Smooth muscle cell (in vitro differentiated cells): ENCODE results near the gene MINDY1. TPM values are rescaled to one million over a fixed set of nuclear protein-coding genes. Genes with fewer than 3 reads are reported as not detected.

Experiments used
- DNase-seq: peaks from one replicate; lab custom pipeline; 2025; ENCODE audit not compliant: unreplicated experiment; lab: John Stamatoyannopoulos, UW
- H2AFZ ChIP-seq: fragments of 200-600 bp; sonication (generic); 2 replicates; pipeline ENCODE4 v1.6.0; 2016; ENCODE audit warnings: antibody characterized with exemption, low read depth, mild to moderate bottlenecking
- H3F3A ChIP-seq: fragments of 200-600 bp; sonication (generic); 2 replicates; pipeline ENCODE4 v1.6.0; 2017; ENCODE audit warnings: antibody characterized with exemption, low read depth
- H3K27ac ChIP-seq: fragments of 200-600 bp; sonication (generic); 2 replicates; pipeline ENCODE4 v1.5.1; 2016; ENCODE audit warnings: low read depth, mild to moderate bottlenecking
- H3K27me3 ChIP-seq: fragments of 200-600 bp; sonication (generic); 2 replicates; pipeline ENCODE4 v1.6.1; 2016; ENCODE audit warnings: low read depth, mild to moderate bottlenecking
- H3K36me3 ChIP-seq: fragments of 200-600 bp; sonication (generic); 2 replicates; pipeline ENCODE4 v1.5.1; 2016; ENCODE audit warnings: low read depth
- H3K4me1 ChIP-seq: fragments of 200-600 bp; sonication (generic); 2 replicates; pipeline ENCODE4 v1.5.1; 2016; ENCODE audit warnings: low read depth
- H3K4me2 ChIP-seq: fragments of 200-600 bp; sonication (generic); 2 replicates; pipeline ENCODE4 v1.6.0; 2016; ENCODE audit warnings: mild to moderate bottlenecking
- H3K4me3 ChIP-seq: fragments of 200-600 bp; sonication (generic); 2 replicates; pipeline ENCODE4 v1.5.1; 2016; ENCODE audit warnings: mild to moderate bottlenecking
- H3K79me2 ChIP-seq: fragments of 200-600 bp; sonication (generic); 2 replicates; pipeline ENCODE4 v1.6.0; 2016; ENCODE audit warnings: low read depth, mild to moderate bottlenecking
- H3K9ac ChIP-seq: fragments of 200-600 bp; sonication (generic); 2 replicates; pipeline ENCODE4 v1.6.0; 2016; ENCODE audit warnings: low read depth
- H3K9me3 ChIP-seq: fragments of 200-600 bp; sonication (generic); replicated peaks from 2 replicates; pipeline ENCODE4 v1.5.1; 2016; ENCODE audit warnings: low read depth
- H4K20me1 ChIP-seq: fragments of 200-600 bp; sonication (generic); 2 replicates; pipeline ENCODE4 v1.6.0; 2016; ENCODE audit warnings: low read depth
- WGBS: methylation state at CpG from one replicate; pipeline ENCODE4 v1.1.7; 2016; ENCODE audit warnings: low lambda C conversion rate; 5-methylcytosine and 5-hydroxymethylcytosine counted together
- polyA plus RNA-seq: library from polyadenylated mRNA; unstranded; fragments of >200 nt; fragmentation: Nextera tagmentation; extraction: Ambion mirVana; gene quantifications from 2 replicates; pipeline ENCODE4 v1.2.1, GENCODE V29; 2016
- total RNA-seq: library from RNA; depleted of rRNA; stranded (reverse); fragments of >200 nt; gene quantifications from 2 replicates; pipeline ENCODE4 v1.2.3, GENCODE V29; 2014
- TF ChIP-seq, protein P1 (sequence below): fragments of 200-600 bp; sonication (generic); IDR thresholded peaks from 2 replicates; pipeline ENCODE4 v1.5.1; 2017; ENCODE audit warnings: borderline replicate concordance, mild to moderate bottlenecking, antibody characterized with exemption; ENCODE audit not compliant: insufficient read depth, poor library complexity, severe bottlenecking

MINDY1 gene
- total and polyA plus RNA-seq, 2 experiments from 2014 or later: 2.4 to 3.2 TPM

DNA sequence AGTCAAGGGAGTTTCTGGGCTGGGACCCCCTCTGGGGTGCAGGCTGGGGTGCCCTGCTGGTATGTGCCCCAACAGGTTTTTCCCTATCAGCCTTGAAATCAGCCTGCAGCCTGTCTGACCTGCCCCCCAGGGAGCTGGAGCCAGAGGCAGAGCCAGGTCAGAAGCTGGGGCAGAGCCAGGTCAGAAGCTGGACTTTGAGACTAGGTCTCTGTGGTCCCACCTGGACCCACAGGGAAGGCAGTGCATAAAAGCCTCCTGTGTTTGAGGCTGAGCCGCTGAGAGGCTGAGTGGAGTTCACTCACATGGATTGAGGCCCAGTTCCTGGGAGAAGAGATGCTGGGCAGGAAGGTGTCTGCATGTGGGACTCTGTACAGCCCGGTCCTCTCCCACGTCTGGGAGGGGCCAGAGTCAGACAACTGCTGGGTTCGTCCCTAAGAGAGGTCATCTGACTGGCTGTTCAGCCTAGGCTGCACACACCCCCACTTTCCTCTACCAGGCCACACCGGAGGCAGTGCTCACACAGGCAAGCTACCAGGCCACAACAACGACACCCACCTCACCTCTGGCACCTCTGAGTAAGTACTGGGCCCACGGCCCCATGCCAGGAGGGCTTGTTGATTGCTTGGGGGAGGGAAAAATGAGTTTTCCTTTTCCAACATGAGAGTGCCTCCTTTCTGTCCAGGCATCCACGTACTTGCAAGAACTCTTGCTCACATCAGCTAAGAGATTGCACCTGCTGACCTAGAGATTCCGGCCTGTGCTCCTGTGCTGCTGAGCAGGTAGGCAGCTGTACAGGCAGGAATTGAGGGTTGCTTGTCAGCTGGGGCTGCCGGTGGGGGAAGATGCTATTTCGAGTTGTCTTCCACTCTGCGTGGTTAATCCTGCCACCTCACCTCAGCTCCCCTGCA lies 24.6 kb downstream of the MINDY1 start, which contains the start of gene ANXA9:
TSS of gene ANXA9 (plus strand) at position 488 of the 908 bp plus-strand sequence. CDS start 814 bp downstream, outside the sequence.
- Histone ChIP-seq H3K9ac (no peak within 1 kb of the TSS), H3K4me3 (no peak within 1 kb of the TSS), H3K27me3 (no peaks in the 10 kb centered on the region), H3F3A (peaks cover 7% of the 10 kb centered on the region), H3K36me3 (no peaks in the 10 kb centered on the region), H3K4me2 (no peak within 1 kb of the TSS), H3K79me2 (no peaks in the 10 kb centered on the region), H3K4me1 (peaks cover 22% of the 10 kb centered on the region), H3K9me3 (no peaks in the 10 kb centered on the region), H2AFZ (no peak within 1 kb of the TSS), H3K27ac (no peak within 1 kb of the TSS), H4K20me1 (no peaks in the 10 kb centered on the region)
- TF ChIP-seq, protein P1, sequence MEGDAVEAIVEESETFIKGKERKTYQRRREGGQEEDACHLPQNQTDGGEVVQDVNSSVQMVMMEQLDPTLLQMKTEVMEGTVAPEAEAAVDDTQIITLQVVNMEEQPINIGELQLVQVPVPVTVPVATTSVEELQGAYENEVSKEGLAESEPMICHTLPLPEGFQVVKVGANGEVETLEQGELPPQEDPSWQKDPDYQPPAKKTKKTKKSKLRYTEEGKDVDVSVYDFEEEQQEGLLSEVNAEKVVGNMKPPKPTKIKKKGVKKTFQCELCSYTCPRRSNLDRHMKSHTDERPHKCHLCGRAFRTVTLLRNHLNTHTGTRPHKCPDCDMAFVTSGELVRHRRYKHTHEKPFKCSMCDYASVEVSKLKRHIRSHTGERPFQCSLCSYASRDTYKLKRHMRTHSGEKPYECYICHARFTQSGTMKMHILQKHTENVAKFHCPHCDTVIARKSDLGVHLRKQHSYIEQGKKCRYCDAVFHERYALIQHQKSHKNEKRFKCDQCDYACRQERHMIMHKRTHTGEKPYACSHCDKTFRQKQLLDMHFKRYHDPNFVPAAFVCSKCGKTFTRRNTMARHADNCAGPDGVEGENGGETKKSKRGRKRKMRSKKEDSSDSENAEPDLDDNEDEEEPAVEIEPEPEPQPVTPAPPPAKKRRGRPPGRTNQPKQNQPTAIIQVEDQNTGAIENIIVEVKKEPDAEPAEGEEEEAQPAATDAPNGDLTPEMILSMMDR: no peak
- 66% methylated on average over 12 of the region's 12 CpGs for WGBS
- no peak for DNase-seq

DNA sequence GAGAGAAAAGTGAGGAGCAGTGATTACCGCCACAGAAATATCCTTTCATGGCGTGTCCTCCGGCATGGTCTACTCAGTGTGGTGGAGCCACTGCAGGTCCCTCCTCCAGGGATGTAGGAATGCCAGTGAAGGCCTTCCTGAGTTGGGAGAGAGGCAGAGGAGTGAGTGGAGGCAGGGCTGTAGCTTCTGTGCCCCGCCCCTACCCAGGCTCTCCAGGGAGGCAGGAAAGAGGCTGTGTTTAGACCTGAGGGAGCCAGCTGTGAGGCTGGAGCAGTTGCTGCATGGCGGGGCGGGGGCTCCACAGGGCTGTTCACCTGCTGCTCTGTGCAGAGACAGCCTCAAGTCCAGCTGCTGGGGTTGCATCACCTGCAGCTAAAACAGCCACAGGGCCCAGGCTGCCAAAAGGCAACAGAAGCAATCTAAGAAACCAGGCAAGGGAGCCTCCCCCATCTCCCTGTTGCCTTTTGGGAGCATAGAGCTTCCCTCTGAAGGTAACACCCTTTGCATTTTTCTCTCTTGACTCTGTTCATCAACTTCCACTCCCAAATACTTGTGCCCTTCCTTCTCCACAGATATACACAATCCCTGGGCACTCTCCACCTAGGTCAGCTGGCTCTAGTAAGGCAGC lies 25.4 kb downstream of the MINDY1 start:
- no peaks in the 10 kb centered on the region for H3K36me3 ChIP-seq

DNA sequence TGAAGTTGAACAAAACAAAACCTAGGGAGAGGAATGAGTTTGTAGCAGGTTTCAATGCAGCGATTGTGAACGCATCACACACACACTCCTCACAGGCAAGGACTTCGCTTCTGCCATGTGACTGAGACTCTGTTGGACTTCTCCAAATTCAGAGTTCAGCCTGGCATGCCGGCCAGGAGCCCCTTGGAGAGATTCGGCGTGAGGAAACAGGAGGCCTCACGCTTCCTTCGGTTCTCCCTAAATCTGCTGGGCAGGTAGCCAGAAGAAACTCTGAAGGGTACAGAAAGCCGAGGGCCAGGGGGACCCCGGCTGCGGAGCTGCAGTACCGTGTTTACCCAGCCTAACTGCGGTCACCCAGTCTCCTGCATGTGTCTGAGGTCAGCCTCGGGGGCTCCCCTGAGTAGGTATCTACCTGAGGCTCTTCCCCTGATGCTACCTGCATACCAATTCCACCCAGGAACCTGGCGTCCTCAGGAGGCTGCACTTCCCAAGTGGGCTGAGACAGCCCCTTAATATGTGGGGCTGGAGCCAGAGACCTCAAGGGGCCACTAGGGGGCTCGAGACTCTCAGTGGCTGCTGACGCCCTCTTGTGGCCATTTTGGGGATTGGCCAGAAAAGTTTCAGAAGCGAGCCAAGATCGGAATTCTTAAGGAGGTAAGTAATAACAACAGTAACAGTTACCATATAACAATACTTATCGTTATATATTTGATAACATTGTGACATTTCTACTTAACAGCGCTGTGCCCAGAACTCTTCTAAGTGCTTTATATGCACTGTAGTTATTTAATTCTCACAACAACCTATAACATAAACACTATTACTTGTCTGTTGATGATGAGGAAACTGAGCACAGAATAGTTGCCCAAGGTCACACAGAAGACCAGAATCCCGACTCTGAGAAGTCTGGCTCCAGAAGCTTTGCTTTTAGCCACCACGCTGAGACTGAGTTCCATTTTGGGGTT lies 27.3 kb downstream of the MINDY1 start:
- Histone ChIP-seq H2AFZ (peak overlapping the region; percentile 81), H3K36me3 (no peaks in the 10 kb centered on the region), H4K20me1 (no peaks in the 10 kb centered on the region), H3K79me2 (no peaks in the 10 kb centered on the region), H3K4me2 (peak overlapping the region; percentile 76), H3K9ac (no peak overlapping the region), H3K27me3 (no peaks in the 10 kb centered on the region), H3K4me3 (no peak overlapping the region), H3K4me1 (peaks cover 31% of the 10 kb centered on the region), H3K27ac (no peak overlapping the region), H3K9me3 (no peaks in the 10 kb centered on the region), H3F3A (peaks cover 21% of the 10 kb centered on the region)
- 47% methylated on average over 23 of the region's 23 CpGs for WGBS
- TF ChIP-seq, protein P1: peak; percentile 100
- peak; percentile 58 for DNase-seq

More for the DNA sequence above, 25.4 kb downstream of the MINDY1 start:
- no peaks in the 10 kb centered on the region for H3K79me2 ChIP-seq
- TF ChIP-seq, protein P1: no peak
- no peak for DNase-seq
- H3K9ac ChIP-seq: no peak overlapping the region
- no peaks in the 10 kb centered on the region for H4K20me1 ChIP-seq
- no peak overlapping the region for H2AFZ ChIP-seq
- H3K4me3 ChIP-seq: no peak overlapping the region
- H3K4me1 ChIP-seq: peaks cover 29% of the 10 kb centered on the region
- no peak overlapping the region for H3K4me2 ChIP-seq
- H3F3A ChIP-seq: peaks cover 12% of the 10 kb centered on the region
- no peaks in the 10 kb centered on the region for H3K27me3 ChIP-seq
- no peak overlapping the region for H3K27ac ChIP-seq
- WGBS: 55% methylated on average over 6 of the region's 6 CpGs
- no peaks in the 10 kb centered on the region for H3K9me3 ChIP-seq
